ENCODE data around the gene HPCAL1. TPM values are rescaled to one million over a fixed set of nuclear protein-coding genes. Genes with fewer than 3 reads are reported as not detected.

The HPCAL1 gene
- total RNA-seq, 2 experiments from 2014 or later: 85.0 to 85.7 TPM

GRCh38 chr2:10369269-10370255, 66.9 kb downstream of the HPCAL1 start:
- POLR2A ChIA-PET: no interaction called here
- CTCF ChIA-PET: no interaction called here

DNA sequence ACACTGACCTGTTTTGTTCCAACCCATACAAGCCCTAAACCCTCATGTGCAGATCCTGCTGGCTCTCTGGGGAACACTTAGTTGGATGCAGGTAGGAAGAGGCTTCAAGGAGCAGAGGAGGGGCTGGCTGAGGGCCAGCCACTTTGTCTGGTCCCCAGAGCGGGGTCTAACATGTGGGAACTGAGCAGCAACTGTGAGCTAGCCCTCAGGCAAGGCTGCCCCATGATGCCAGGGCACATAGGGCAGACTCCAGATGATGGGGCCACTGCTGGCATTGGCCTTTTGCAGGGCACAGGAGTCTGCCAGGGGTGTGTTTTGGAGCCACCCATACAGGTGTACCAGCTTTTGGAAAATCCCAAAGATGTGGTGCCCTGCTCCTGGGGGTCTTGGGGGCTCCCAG, 67.7 kb downstream of the HPCAL1 start:
- ChIA-PET CTCF (no interaction called here), POLR2A (no interaction called here)

- POLR2A ChIA-PET: no interaction called here
- CTCF ChIA-PET: no interaction called here
Observed at GRCh38 chr2:10370895-10371294, 68.2 kb downstream of the HPCAL1 start.

DNA sequence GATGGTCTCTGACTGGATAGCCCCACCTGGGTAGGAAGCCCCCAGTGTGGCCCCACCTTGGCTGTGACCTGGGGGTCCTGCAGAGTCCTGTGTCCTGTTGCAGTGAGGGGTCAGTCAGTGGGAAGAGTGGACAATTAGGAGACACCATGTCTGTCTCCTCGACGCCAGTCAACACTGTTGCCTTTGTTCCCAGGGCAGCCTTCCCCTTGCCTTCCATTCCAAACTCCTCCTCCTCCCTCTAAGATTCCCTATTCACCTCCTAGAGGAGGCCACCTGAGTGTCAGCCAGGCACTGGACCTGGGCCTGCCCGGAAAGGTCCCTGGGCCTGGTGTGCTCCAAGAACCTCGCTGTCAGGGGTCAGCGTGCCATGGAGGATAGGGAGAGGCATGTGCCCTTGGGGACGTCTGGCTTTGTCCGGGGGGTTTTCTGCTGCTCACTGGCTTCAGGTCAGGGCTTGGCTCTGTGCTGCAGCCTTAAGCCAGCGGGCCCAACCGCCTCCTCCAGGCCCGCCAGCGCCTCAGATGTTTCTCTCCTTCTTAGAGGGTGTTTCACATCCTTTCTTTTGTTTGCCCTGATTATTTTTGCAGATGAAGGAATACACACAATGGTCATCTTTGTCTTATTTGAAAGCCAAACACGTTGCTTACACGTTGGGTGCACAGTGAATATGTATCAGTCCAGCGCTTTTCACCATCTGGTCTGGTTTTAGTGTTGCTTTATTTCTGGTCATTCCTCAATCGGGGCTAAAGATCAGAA, 68.9 kb downstream of the HPCAL1 start:
- POLR2A ChIA-PET: no interaction called here
- CTCF ChIA-PET: no interaction called here

- ChIA-PET POLR2A (no interaction called here), CTCF (no interaction called here)
Observed at GRCh38 chr2:10372203-10372861, 69.6 kb downstream of the HPCAL1 start.

DNA sequence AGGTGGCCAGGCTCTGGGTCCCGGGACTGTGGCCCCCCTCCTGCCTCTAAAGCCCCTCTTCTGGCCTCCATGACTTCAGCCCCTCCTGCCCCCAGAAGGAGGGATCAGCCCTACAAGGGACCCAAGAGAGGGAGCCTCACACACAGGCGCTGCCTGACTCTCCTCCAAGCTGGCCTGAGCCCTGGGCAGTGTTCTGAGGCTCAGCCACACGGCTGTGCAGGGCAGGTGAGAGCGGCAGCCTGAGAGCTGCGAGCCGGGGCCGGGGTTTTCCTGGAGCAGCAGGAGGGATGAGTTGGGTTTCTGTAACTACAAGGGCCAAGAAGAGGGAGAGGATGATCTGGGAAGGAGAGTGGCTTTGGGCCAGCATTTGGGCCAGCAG, 70.1 kb downstream of the HPCAL1 start:
- POLR2A ChIA-PET: no interaction called here
- CTCF ChIA-PET: no interaction called here

DNA sequence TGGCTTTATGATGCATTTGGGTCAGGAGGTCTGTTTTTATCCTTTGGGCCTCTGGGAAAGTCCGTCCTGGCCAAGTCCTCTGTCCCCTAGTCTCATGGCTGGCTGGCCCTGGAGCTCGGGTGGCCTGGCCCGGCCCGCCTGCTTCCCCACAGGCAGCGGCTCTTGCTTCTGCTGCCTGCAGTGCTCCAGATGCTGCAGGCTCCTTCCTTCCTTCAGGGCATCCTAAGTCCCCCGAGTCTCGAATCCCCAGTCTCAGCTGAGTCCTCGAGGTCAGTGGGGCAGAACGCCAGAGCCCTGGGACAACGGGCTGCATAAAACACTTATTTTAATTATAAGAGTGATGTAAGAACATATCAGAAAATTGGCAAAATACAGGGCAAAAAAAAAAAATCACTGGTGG, 71.2 kb downstream of the HPCAL1 start:
- CTCF ChIA-PET: no interaction called here
- POLR2A ChIA-PET: no interaction called here

DNA sequence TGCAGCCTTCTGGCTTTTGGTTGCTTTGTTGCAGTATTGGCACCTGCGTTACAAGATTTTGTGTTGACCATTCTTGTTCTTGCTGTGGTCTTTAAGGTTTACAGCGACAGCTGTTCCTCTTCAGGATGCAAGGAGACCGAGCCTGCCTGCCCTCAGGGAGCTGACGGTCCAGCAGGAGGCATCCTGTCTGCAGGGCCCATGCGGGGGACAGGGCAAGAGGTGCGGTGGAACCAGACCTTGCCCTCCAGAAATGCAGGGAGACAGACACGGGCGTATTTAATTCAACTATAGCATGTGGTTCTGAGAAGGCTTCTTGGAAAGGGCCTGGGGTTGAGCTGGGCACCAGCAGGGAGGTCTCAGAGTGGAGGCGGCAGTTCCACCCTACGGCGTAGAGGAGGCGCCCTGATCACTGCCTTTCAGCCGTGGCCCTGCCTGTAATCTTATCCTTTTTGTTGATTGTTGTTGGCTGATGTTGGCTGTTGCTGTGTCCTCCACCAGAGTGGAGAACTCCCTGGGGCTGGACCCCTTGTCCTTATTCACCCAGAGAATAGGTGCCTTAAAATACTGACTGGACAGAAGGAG, 71.7 kb downstream of the HPCAL1 start:
- POLR2A ChIA-PET: no interaction called here
- CTCF ChIA-PET: interaction anchor here (1.5 kb wide), 1 partner anchor 58 kb away, joined by 3 read pairs; no protein-coding TSS in a partner anchor

DNA sequence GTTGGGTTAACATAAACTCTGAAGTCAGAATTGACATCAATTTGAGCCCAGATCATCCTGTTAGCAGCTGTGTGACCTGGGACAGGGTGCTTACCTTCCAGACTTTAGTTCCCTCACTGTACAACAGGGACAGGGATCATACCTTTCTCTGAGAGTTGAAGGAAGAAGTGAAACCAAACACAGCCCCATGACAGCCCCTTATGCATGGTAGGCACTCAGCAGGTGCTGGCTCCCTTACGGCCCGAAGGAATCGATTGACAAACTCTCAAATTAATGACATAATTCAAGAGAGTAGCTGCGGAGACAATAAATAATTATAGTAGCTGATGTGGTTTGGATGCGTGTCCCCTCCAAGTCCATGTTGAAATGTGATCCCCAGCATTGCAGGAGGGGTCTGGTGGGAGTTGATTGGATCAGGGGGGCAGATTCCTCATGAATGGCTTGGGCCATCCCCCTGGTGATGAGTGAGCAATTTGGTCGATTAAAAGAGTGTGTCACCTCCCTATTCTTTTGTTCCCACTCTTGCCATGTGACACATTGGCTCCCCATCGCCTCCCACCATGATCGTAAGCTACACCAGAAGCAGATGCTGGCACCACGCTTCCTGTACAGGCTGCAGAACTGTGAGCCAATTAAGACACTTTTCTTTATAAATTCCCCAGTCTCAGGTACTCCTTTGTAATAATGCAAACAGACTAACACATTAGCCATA, 73.0 kb downstream of the HPCAL1 start:
- POLR2A ChIA-PET: no interaction called here
- CTCF ChIA-PET: interaction anchor here (1.0 to 1.5 kb wide), 2 partner anchors 34 to 57 kb away, joined by 3 read pairs; no protein-coding TSS in a partner anchor

- CTCF ChIA-PET: no interaction called here
Observed at GRCh38 chr2:10377052-10377746, 74.5 kb downstream of the HPCAL1 start.

DNA sequence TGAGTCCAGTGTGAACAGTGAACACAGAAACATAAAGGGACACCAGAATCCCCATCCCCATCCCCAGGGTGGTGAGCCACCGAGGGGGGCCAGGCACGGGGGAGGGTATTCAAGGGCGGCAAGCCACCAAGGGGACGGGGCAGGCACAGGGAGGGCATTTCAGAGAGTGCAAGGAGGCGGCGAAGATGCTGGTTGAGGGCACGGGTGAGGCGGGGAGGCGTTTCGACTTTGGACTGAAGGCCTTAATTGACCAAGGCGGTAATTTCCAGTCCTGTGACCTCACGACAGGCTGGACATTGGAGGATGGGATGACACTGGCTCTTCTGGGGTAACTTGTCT, 75.0 kb downstream of the HPCAL1 start:
- ChIA-PET POLR2A (interaction anchor here (0.7 kb wide), 1 partner anchor 238 kb away, joined by 7 read pairs; no protein-coding TSS in a partner anchor), CTCF (no interaction called here)

More at GRCh38 chr2:10377052-10377746, 74.5 kb downstream of the HPCAL1 start:
- POLR2A ChIA-PET: interaction anchor here (0.7 kb wide), 1 partner anchor 237 kb away, joined by 7 read pairs; no protein-coding TSS in a partner anchor

- ChIA-PET CTCF (no interaction called here), POLR2A (interaction anchor here (0.7 kb wide), 1 partner anchor 238 kb away, joined by 7 read pairs; no protein-coding TSS in a partner anchor)
Observed at GRCh38 chr2:10378189-10378588, 75.5 kb downstream of the HPCAL1 start.

- ChIA-PET POLR2A (interaction anchor here (0.6 kb wide), 1 partner anchor 1087 kb away, joined by 4 read pairs; no protein-coding TSS in a partner anchor), CTCF (interaction anchor here (0.7 to 5.1 kb wide), 4 partner anchors 9 to 256 kb away, joined by 3 to 24 read pairs (median 4); no protein-coding TSS in a partner anchor)
Observed at GRCh38 chr2:10380048-10380926, 77.6 kb downstream of the HPCAL1 start.

DNA sequence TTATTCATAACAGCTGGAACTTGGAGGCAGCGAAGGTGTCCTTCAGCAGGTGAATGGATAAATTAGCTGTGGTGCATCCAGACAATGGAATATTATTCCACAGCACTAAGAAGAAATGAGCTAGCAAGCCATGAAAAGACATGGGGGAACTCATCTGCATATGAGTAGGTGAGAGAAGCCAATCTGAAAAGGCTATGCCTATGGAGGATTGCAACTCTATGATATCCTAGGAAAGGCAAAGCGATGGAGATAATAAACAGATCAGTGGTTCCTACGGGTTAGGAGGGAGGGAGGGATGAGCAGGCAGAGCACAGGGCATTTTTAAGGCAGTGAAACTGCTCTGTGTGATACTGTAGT, 79.3 kb downstream of the HPCAL1 start:
- POLR2A ChIA-PET: interaction anchor here (0.6 kb wide), 1 partner anchor 106 kb away, joined by 4 read pairs; no protein-coding TSS in a partner anchor
- CTCF ChIA-PET: interaction anchor here (1.2 to 5.1 kb wide), 2 partner anchors 10 to 27 kb away, joined by 4 to 24 read pairs; no protein-coding TSS in a partner anchor

DNA sequence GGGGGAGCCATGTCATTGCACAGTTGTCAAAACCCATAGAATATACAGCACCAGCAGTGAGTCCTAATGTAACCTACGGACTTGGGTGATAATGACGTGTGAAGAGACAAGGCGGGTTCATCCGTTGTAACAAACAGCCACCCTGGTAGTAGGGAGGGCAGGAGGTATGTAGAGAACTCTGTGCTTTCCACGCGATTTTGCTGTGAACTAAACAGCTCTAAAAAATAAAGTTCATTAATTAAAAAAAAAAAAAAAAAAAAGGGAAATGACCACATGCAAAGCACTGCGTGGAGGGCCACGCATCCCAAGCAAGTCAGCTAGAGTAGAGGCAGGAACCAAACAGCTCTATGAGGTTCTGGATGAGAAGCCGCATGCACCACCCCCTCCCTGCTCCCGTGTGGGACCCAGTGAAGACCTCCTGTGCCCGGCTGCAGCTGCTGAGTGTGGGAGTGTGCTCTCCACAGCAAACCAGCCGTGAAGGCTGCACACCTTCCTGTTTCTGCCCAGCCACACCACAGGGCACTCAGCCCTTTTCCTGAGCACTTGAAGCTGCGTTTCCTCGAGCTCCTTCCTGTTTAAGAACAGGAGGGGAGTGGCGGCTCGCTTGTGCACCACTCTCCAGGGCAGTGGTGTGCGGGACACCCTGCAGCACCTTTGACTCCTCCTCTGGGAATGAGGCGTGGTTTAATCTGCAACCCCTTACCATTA, 79.8 kb downstream of the HPCAL1 start:
- POLR2A ChIA-PET: interaction anchor here (0.6 kb wide), 1 partner anchor 107 kb away, joined by 4 read pairs; no protein-coding TSS in a partner anchor
- CTCF ChIA-PET: interaction anchor here (1.2 to 5.1 kb wide), 2 partner anchors 9 to 27 kb away, joined by 4 to 24 read pairs; no protein-coding TSS in a partner anchor

GRCh38 chr2:10383960-10384734, 81.4 kb downstream of the HPCAL1 start:
- POLR2A ChIA-PET: no interaction called here

More at GRCh38 chr2:10383960-10384734, 81.4 kb downstream of the HPCAL1 start:
- CTCF ChIA-PET: interaction anchor here (5.1 kb wide), 1 partner anchor 25 kb away, joined by 24 read pairs; no protein-coding TSS in a partner anchor

All from activated CD8-positive, alpha-beta memory T cell treated with anti-CD3 and anti-CD28 coated beads for 36 hours (primary cell).